Measurements from ENCODE around the gene SMURF1.

GRCh38 chr7:99108613-99109012 lies 35.3 kb downstream of the SMURF1 start:
- TF ChIP-seq CTCF (IDR thresholded peaks at IDR 0.05) (no peak), POLR2A (IDR thresholded peaks at IDR 0.05) (no peak)

All from body of pancreas (tissue), 4 donors.